GM18951 (cell line): ENCODE results near the gene ZNF716.
"Not testable (repeated sequence)": the region's sequence is repeated elsewhere in the genome, so short reads cannot be mapped to it uniquely, and the experiment has no call there.

Experiments
- POLR2A ChIP-seq: IDR thresholded peaks from 4 replicates; pipeline ENCODE4 v1.6.1; 2011; ENCODE audit warnings: mild to moderate bottlenecking; ENCODE audit not compliant: insufficient read length, insufficient read depth; ENCODE audit errors: extremely low read depth
- in situ Hi-C: fragments of 300-500 bp; cut with MboI; formaldehyde crosslinking; loops from one replicate; pipeline ENCODE4 v1.12.0; 2022; ENCODE audit warnings: low sequenced_read_pairs, mixed read lengths, inconsistent platforms; ENCODE audit not compliant: unreplicated experiment

ZNF716 gene

GRCh38 chr7:57449904-57450303 lies at the start of gene ZNF716:
TSS of gene ZNF716 (plus strand) at chr7:57450177. CDS start at chr7:57450289, 112 bp downstream.
- in situ Hi-C loops: no loop called here
- TF ChIP-seq POLR2A: no peak

- TF ChIP-seq POLR2A: no peak
- in situ Hi-C loops: no loop called here
Observed at GRCh38 chr7:57400531-57401155, 49.3 kb upstream of the ZNF716 start.

DNA sequence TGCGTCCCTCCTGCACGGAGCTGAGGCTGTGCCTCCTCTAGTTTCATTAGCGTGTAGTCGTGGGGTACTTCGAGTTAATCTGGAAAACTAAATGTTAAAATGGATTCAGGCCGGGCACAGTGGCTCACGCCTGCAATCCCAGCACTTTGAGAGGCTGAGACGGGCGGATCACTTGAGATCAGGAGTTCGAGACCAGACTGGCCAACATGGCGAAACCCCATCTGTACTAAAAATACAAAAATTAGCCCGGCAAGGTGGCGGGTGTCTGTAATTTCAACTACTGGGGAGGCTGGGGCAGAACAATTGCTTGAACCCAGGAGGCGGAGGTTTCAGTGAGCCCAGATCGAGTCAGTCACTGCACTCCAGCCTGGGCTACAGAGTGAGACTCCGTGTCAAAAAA lies 46.9 kb upstream of the ZNF716 start:
- in situ Hi-C loops: not testable (repeated sequence)

- TF ChIP-seq POLR2A: no peak
- in situ Hi-C loops: no loop called here
Observed at GRCh38 chr7:57403601-57404342, 46.2 kb upstream of the ZNF716 start.

DNA sequence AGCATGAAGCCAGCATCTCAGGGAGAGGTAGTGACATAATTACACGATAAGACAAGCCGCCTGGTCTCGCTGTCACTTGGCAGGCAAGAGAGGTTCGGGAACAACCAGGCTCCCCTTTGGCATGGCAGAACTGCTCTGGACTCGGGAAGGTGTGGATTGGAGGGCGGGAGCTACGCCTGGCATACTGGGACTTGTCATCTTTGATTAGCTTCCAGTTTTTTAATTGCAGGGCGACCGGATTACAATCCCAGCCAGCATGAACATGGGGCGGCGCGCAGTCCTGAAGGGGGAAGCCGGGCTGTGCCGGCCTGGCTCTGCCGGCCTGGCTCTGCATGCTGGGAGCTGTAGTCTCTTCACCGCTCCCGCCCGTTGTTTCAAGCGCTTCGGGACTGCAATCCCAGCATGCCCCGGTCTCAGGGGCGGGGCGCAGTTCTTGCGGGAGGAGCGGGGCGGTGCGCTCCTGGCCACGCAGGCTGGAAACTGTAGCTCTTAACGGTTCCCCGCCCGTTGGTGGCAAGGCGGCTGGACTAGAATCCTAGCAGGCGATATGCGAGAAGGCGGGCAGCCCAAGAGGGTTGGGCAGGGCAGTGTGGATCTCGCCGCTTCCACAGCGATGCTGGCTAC lies 45.5 kb upstream of the ZNF716 start:
- in situ Hi-C loops: no loop called here
- no peak for TF ChIP-seq POLR2A

- TF ChIP-seq POLR2A: no peak
- in situ Hi-C loops: no loop called here
Observed at GRCh38 chr7:57404967-57405421, 45.0 kb upstream of the ZNF716 start.

DNA sequence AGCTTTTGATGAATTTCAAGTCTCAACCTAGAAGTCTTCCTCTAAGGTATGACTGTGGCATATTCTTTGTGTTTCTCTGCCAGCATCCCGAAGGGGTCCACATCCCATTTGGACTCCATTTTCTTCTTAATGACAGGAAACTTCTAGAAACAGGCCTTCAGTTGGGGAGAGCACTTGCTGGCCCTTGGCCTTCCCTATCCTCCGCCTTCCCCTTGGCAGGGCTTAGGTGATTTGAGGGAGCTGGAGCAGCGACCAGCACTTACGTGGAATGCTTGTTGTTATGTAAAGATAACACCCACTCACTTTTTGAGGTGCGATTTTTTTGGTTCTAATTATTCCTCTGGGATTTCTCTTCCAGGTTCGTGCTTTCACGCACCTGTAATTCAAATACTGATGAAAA lies 42.9 kb upstream of the ZNF716 start:
- TF ChIP-seq POLR2A: no peak
- in situ Hi-C loops: no loop called here

- TF ChIP-seq POLR2A: no peak
- in situ Hi-C loops: no loop called here
Observed at GRCh38 chr7:57412168-57412567, 37.8 kb upstream of the ZNF716 start.

GRCh38 chr7:57412618-57413017 lies 37.4 kb upstream of the ZNF716 start:
- in situ Hi-C loops: no loop called here
- TF ChIP-seq POLR2A: no peak

- TF ChIP-seq POLR2A: no peak
- in situ Hi-C loops: no loop called here
Observed at GRCh38 chr7:57413529-57414398, 36.2 kb upstream of the ZNF716 start.

- TF ChIP-seq POLR2A: no peak
- in situ Hi-C loops: no loop called here
Observed at GRCh38 chr7:57414415-57414814, 35.6 kb upstream of the ZNF716 start.

DNA sequence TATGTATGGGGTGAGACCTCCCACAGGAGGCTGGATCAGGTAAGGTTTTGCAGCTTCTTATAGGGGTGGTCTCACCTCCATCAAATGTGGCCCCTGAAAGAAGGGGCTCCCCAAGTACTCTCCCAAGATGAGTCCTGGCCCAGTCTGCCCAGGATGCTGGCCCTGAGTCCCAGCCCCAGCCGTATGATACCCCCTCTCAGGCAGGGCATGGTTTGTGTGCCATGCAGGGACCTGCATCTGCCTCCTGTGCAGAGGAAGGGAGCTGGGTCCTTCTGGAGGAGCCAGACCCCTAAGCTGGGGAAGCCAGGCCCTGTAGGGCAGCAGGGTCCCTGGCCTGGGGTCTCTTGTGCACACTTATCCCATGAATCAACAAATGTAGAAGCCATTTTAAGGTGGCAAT lies 35.1 kb upstream of the ZNF716 start:
- no peak for TF ChIP-seq POLR2A
- in situ Hi-C loops: no loop called here

DNA sequence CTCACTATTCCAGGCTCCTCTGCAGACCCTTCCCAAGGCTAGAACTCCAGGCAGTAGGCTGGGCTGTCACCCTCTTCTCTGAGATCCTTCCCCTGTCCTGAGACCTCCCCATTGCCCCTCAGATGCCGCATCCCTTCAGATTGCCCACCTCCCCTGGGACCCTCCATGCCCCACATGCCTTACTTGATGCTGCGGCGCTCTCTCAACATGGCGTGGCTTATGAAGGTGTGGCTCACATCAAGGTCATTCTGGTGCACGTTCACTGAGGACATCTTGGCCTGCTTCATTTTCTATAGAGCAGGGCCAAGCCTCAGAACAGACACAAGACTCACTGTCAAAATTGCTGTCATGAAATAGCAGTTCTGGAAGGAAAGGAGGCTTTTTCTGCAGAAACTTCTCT lies 34.7 kb upstream of the ZNF716 start:
- no peak for TF ChIP-seq POLR2A
- in situ Hi-C loops: no loop called here
